CD4-positive, alpha-beta T cell (primary cell): ENCODE data around the gene GOPC. TPM values are rescaled to one million over a fixed set of nuclear protein-coding genes. Genes with fewer than 3 reads are reported as not detected.

Experiments used
- ATAC-seq: fragments of 200-7000 bp; cut with Tn5 transposase; one replicate; pipeline ENCODE4 v1.10.0; 2022; ENCODE audit warnings: mild to moderate bottlenecking; ENCODE audit not compliant: poor library complexity
- CTCF ChIA-PET: fragments of 350-600 bp; sonication (Branson Sonifier 250); formaldehyde crosslinking; loops from one replicate; lab custom pipeline; 2021; ENCODE audit warnings: antibody characterized with exemption, inconsistent platforms; lab: Charles Lee
- POLR2A ChIA-PET: fragments of 350-600 bp; sonication (Branson Sonifier 250); formaldehyde crosslinking; loops from one replicate; lab custom pipeline; 2021; ENCODE audit warnings: antibody characterized with exemption, inconsistent platforms; lab: Charles Lee
- DNase-seq, 14 experiments: peaks; one replicate each; pipeline ENCODE4 v3.0.0-alpha.2; 2013 to 2020; ENCODE audit warnings: mixed read lengths in 2 of 14
- H3K27ac ChIP-seq, 2 donors: one replicate each; pipeline versions ENCODE4 v1.5.1 to v1.7.0; 2013; ENCODE audit warnings: low read length in 2 of 2, low read depth in 1 of 2, mild to moderate bottlenecking in 1 of 2
- H3K27me3 ChIP-seq, 2 experiments: 1 replicate in 1 of 2; 2 replicates in 1 of 2; pipeline versions ENCODE4 v1.6.1 to v1.7.0; 2013; ENCODE audit warnings: low read length in 2 of 2, control low read depth in 1 of 2, mild to moderate bottlenecking in 1 of 2, moderate library complexity in 1 of 2; ENCODE audit not compliant: insufficient read depth in 2 of 2, control insufficient read depth in 1 of 2
- H3K36me3 ChIP-seq: one replicate; pipeline ENCODE4 v1.6.1; 2013; ENCODE audit warnings: low read length, control low read depth; ENCODE audit not compliant: insufficient read depth
- H3K4me1 ChIP-seq: one replicate; pipeline ENCODE4 v1.6.1; 2013; ENCODE audit warnings: low read length, control low read depth; ENCODE audit not compliant: insufficient read depth
- H3K4me3 ChIP-seq: one replicate; pipeline ENCODE4 v1.5.1; 2013; ENCODE audit warnings: mild to moderate bottlenecking, low read length, moderate library complexity
- H3K9me3 ChIP-seq, 2 experiments: 1 replicate in 1 of 2; 2 replicates in 1 of 2; pipeline versions ENCODE4 v1.6.1 to v1.7.0; 2013; ENCODE audit warnings: low read length in 2 of 2, mild to moderate bottlenecking in 2 of 2, control low read depth in 1 of 2, moderate library complexity in 1 of 2; ENCODE audit not compliant: control insufficient read depth in 1 of 2, insufficient read depth in 1 of 2
- H3K27ac Mint-ChIP-seq: one replicate; pipeline ENCODE4 v1.8.0; 2020; ENCODE audit warnings: mixed read lengths
- H3K27me3 Mint-ChIP-seq: one replicate; pipeline ENCODE4 v1.8.0; 2021; ENCODE audit warnings: mixed read lengths
- H3K36me3 Mint-ChIP-seq: one replicate; pipeline ENCODE4 v1.8.0; 2021; ENCODE audit warnings: low read depth, mixed read lengths
- H3K4me1 Mint-ChIP-seq: one replicate; pipeline ENCODE4 v1.8.0; 2021; ENCODE audit warnings: low read depth, mixed read lengths
- H3K4me3 Mint-ChIP-seq: one replicate; pipeline ENCODE4 v1.8.0; 2020; ENCODE audit warnings: mild to moderate bottlenecking, mixed read lengths
- H3K9me3 Mint-ChIP-seq: one replicate; pipeline ENCODE4 v1.8.0; 2020; ENCODE audit warnings: mixed read lengths
- CTCF ChIP-seq: fragments of 200-600 bp; IDR thresholded peaks from one replicate; pipeline ENCODE4 v1.8.0; 2022; ENCODE audit warnings: antibody characterized with exemption, mild to moderate bottlenecking
- intact Hi-C, 2 experiments: fragments of 100-400 bp; cut with DNase I in 1 of 2; cut with micrococcal nuclease in 1 of 2; formaldehyde crosslinking; loops; one replicate each; pipeline versions ENCODE4 v1.15.1 to v1.9.0; 2023 to 2025; cut with DNase I, micrococcal nuclease
- total RNA-seq, 174 experiments: library from RNA in 2 of 174; stranded (reverse) in 2 of 174; gene quantifications; one replicate each; pipeline ENCODE4 v1.2.3 and lab custom pipeline; 2021 to 2026

GOPC gene
- total RNA-seq, 2 experiments from 2014 or later: 9.7 to 10.8 TPM

DNA sequence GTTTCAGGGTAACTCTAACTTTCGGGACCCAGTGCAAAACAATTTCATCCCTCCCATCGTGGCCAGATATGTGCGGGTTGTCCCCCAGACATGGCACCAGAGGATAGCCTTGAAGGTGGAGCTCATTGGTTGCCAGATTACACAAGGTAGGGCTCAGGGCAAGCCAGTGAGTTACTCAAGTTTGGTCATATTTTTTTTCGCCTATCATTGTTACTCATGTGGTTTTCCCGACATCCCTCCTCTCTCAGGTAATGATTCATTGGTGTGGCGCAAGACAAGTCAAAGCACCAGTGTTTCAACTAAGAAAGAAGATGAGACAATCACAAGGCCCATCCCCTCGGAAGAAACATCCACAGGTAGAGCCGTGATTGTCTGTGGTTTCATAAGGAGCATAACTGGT, 61.6 kb downstream of the GOPC start:
- TF ChIP-seq CTCF: no peak
- Mint-ChIP-seq H3K4me3 (no peak overlapping the region), H3K27ac (no peak overlapping the region), H3K4me1 (no peaks in the 10 kb centered on the region), H3K9me3 (no peaks in the 10 kb centered on the region), H3K27me3 (peaks cover 15% of the 10 kb centered on the region), H3K36me3 (no peaks in the 10 kb centered on the region)
- no peak overlapping the region for H3K4me3 ChIP-seq
- DNase-seq: no peak
- POLR2A ChIA-PET: no interaction called here
- no peak for ATAC-seq
- no peaks in the 10 kb centered on the region for H3K4me1 ChIP-seq
- H3K36me3 ChIP-seq: no peaks in the 10 kb centered on the region
- H3K27ac ChIP-seq: no peak overlapping the region
- H3K27me3 ChIP-seq: no peaks in the 10 kb centered on the region
- intact Hi-C loops: no loop called here
- no peaks in the 10 kb centered on the region for H3K9me3 ChIP-seq
- CTCF ChIA-PET: no interaction called here

DNA sequence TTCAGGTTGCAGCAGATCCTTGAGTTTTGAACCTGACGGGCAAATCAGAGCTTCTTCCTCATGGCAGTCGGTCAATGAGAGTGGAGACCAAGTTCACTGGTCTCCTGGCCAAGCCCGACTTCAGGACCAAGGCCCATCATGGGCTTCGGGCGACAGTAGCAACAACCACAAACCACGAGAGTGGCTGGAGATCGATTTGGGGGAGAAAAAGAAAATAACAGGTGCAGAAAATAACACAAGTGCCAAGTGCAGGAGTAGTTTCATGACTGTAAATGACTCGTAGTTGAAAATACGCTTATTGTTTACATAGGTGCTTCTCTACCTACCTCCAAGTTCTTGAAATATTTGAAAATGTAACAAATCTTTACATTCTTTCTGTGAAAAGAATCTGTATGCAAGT, 63.7 kb downstream of the GOPC start:
- ATAC-seq (no peak), DNase-seq (no peak)
- no peaks in the 10 kb centered on the region for H3K36me3 ChIP-seq
- H3K4me3 ChIP-seq: no peak overlapping the region
- intact Hi-C loops: no loop called here
- ChIA-PET CTCF (no interaction called here), POLR2A (no interaction called here)
- H3K9me3 Mint-ChIP-seq: no peaks in the 10 kb centered on the region
- H3K4me1 Mint-ChIP-seq: no peaks in the 10 kb centered on the region
- H3K4me1 ChIP-seq: no peaks in the 10 kb centered on the region
- H3K36me3 Mint-ChIP-seq: no peaks in the 10 kb centered on the region
- H3K27ac Mint-ChIP-seq: no peak overlapping the region
- no peak overlapping the region for H3K4me3 Mint-ChIP-seq
- peaks cover 15% of the 10 kb centered on the region for H3K27me3 Mint-ChIP-seq
- TF ChIP-seq CTCF: no peak
- H3K9me3 ChIP-seq: no peaks in the 10 kb centered on the region
- H3K27me3 ChIP-seq: no peaks in the 10 kb centered on the region
- no peak overlapping the region for H3K27ac ChIP-seq

GRCh38 chr6:117536317-117536716, 66.0 kb downstream of the GOPC start:
- Mint-ChIP-seq H3K9me3 (no peaks in the 10 kb centered on the region), H3K27me3 (peaks cover 15% of the 10 kb centered on the region), H3K36me3 (no peaks in the 10 kb centered on the region), H3K27ac (no peak overlapping the region), H3K4me1 (no peaks in the 10 kb centered on the region), H3K4me3 (no peak overlapping the region)
- H3K9me3 ChIP-seq: no peaks in the 10 kb centered on the region
- no peak for TF ChIP-seq CTCF
- POLR2A ChIA-PET: no interaction called here
- no peak for ATAC-seq
- H3K27ac ChIP-seq: no peak overlapping the region
- no peaks in the 10 kb centered on the region for H3K27me3 ChIP-seq
- CTCF ChIA-PET: no interaction called here
- no peaks in the 10 kb centered on the region for H3K36me3 ChIP-seq
- no peak for DNase-seq
- H3K4me1 ChIP-seq: no peaks in the 10 kb centered on the region
- intact Hi-C loops: no loop called here
- H3K4me3 ChIP-seq: no peak overlapping the region
